Esophagus mucosa (tissue), 1 donor: Measurements from ENCODE around the gene IGF2BP2. TPM values are rescaled to one million over a fixed set of nuclear protein-coding genes. Genes with fewer than 3 reads are reported as not detected.

Experiments used
- ATAC-seq: fragments of 200-7000 bp; cut with Tn5 transposase; one replicate; pipeline ENCODE4 v1.9.1; 2020
- total RNA-seq: library from RNA; stranded (reverse); gene quantifications from one replicate; pipeline ENCODE4 v1.2.4, GENCODE V29; 2023
- donor health status: DM: yes; HTN: yes; CAD: no.

The IGF2BP2 gene
- total RNA-seq, 1 donor from 2014 or later = 4.9 TPM

DNA sequence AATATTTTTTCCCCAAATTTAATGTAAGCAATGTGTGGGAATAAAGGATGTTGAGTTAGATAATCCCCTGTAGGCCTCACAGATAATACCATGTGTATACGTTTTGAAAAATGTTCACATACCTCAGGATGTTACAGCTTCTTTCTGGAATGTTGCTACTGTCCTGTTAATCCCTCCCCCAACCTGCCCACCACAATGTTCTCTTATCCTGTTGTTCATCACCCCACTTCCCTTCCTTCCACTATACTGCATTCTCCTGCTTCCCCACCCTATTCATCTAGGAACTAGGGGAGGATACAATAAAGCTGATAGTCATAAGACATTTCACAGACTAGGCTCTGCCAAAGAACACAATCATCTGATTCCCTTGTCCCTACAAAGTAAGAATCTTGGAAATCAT lies 92.1 kb downstream of the IGF2BP2 start:
- no peak for ATAC-seq

- no peak for ATAC-seq
These were observed 94.3 kb downstream of the IGF2BP2 start for GRCh38 chr3:185730550-185730949.

- ATAC-seq = peak; percentile 67
These were observed 95.3 kb downstream of the IGF2BP2 start for GRCh38 chr3:185729337-185730055.

GRCh38 chr3:185728630-185729336 lies 96.1 kb downstream of the IGF2BP2 start:
- ATAC-seq = no peak

DNA sequence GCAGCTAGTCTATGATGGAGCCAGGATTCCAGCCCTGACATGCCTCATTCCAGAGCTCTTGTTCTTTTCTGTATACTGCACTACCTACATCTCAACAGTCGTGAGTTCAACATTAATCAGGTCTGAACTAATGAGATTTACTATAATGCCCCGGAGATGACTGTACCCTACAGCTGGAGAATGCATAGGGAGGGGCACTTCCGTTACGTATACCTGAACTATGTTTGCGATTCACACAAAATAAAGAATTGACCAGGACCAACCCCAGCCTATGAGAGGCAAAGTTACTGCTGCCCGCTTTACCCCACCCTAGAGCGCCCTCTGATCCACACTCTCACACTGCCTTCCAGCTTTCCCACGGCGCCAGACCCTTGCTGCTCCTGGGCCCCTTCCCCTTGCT lies 97.0 kb downstream of the IGF2BP2 start:
- ATAC-seq = peak; percentile 98

DNA sequence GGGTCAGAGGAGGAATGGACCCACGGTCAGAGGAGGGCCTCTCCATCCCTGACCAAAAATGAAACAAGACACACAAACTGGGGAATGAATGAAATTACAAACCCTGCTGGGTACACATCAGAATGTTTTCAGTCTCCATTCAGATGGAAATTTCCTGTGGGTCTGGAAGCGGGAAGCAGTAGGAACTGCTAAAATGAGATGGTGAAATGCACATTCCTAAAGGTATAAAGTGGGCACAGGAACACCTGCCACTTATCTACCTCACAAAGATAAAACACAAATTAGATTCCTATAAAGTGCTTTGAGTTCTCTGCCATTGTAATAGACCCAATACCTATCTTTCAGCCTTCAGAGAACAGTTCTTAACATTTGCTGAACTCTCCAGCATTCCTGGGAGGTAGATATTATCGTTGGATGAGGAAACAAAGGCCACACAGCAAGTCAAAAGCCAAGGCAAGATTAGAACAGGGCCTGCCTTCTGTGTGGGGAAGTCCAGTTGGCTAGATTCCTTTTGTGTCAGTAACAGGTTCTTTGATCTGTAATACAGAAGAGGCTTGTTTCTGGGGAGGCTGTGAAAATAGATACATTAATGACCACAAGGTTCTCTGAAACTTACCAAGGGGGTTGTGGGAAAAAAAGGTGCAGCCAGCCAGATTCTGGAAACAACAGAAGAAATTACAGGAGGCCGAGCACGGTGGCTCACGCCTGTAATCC lies 98.4 kb downstream of the IGF2BP2 start:
- no peak for ATAC-seq

GRCh38 chr3:185724761-185725160 lies 100.1 kb downstream of the IGF2BP2 start:
- no peak for ATAC-seq

DNA sequence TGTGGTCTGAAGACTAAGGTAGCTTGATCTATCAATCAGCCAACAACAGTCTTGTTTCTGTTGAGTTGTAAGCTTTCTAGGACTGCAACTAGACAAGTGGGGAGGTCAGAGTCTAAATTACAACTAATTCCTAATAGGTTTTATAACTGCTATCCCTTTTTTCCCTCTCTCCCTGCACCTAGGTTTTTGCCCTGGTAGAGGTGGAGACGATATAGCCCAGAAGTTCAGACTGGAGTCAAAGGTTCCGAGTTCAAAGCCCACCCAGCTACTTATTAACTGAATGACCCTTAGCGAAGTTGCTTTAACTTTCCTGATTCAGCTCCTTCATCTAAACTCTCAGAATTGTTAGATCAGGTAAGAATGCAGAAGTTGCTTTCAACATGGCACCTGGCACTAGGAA lies 100.6 kb downstream of the IGF2BP2 start:
- ATAC-seq = no peak

DNA sequence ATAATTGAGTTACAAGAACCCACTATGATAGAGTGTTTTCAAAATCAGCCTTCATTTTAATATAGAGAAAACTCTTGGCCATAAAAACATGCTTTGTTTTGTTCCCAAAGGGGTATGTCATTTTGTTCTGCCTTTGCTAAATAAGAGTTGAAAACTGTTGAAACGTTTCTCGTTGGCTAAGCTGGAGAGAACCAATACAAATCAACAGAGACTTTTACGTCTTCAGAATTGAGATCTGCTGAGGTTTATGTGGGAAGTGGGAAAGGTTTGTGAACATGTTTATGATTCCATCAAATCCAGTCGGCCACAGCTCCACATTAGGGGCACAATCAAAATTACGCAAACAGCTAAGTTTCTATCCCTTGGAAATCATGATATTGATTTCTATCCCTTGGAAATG lies 102.0 kb downstream of the IGF2BP2 start:
- no peak for ATAC-seq

DNA sequence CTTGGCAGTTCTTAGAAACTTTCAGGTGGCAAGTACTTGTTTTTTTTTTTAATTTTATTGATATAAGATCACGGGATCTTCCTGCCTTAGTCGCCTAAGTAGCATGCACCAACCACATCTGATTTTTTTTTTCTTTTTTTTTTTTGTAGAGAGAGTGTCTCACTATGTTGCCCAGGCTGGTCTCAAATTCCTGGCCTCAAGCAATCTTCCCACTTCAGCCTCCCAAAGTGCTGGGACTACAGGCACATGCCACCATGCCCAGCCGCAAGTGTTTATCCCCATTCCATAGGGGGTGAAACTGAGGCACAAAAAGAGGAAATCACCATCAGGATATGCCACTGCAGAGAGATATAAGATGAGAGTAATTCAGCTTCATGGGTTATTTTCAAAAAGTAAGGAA lies 102.9 kb downstream of the IGF2BP2 start:
- no peak for ATAC-seq

- ATAC-seq = no peak
These were observed 104.5 kb downstream of the IGF2BP2 start for GRCh38 chr3:185720326-185720725.

- no peak for ATAC-seq
These were observed 105.9 kb downstream of the IGF2BP2 start for GRCh38 chr3:185718736-185719593.

DNA sequence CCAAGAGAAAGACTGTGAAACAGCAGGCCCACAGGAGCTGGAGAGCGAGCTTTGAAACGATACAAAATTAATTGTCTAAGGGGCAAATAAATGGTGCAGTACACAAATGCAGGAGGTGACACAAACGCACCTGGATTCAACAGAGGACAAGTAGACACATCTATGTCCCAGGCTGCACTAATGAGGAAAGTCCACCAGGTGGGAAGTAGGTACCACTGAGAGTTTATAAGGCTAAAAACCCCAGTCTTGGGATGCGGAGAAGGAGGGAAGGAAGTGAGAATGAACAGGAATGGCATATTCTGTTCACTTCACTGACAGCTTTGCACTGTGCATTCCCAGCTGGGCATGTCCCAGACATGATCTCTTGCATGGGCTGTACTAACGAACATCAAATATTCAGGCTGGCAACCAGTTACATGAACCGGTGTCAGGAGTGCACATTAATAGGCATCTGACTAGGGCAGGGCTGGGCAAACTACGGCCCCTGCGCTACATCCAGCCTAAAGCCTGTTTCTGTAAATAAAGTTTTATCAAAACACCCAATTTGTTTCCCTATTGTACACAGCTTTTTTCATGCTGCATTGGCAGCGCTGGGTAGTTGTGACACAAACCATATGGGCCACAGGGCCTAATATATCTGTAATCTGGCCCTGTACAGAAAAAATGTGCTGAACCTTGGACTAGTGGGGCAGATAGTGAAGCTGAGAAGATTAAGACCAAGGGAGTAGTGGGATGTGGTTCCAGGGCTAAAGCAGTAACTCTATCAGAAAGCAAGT lies 107.0 kb downstream of the IGF2BP2 start:
- peak; percentile 73 for ATAC-seq

- ATAC-seq = peak; percentile 41
These were observed 107.7 kb downstream of the IGF2BP2 start for GRCh38 chr3:185717121-185717520.

- ATAC-seq = no peak
These were observed 108.3 kb downstream of the IGF2BP2 start for GRCh38 chr3:185716436-185717108.

GRCh38 chr3:185715091-185715490 lies 109.8 kb downstream of the IGF2BP2 start:
- ATAC-seq = peak; percentile 73

GRCh38 chr3:185714085-185714484 lies 110.8 kb downstream of the IGF2BP2 start:
- ATAC-seq = no peak

DNA sequence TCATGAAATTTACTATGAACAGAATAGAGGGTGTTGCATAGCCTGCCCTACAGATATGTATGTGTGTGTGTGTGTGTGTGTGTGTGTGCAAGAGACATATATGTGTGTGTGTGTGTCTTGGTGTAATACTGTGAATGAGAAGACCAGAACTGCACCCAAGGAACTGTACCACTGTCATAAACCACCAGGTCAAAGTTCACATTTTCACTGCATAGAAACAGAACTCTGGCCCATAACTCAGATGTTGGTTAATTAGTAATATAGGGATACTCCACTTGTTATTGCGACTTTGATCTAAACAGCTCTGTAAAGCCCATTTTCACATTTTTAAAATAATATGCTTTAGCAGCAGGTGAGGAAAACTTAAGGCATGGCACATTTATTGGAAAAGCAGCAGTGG lies 111.8 kb downstream of the IGF2BP2 start:
- no peak for ATAC-seq

GRCh38 chr3:185712337-185712736 lies 112.5 kb downstream of the IGF2BP2 start:
- no peak for ATAC-seq

GRCh38 chr3:185711255-185711870 lies 113.5 kb downstream of the IGF2BP2 start:
- no peak for ATAC-seq
